Activated CD4-positive, alpha-beta T cell treated with anti-CD3 and anti-CD28 coated beads for 36 hours (primary cell): ENCODE data around the gene ADGRD1. TPM values are rescaled to one million over a fixed set of nuclear protein-coding genes. Genes with fewer than 3 reads are reported as not detected.
A peak's percentile ranks its signal among the peaks of the same experiment; 100 is the strongest.
"Not testable (repeated sequence)": the region's sequence is repeated elsewhere in the genome, so short reads cannot be mapped to it uniquely, and the experiment has no call there.

Source experiments
- ATAC-seq: fragments of 200-7000 bp; cut with Tn5 transposase; one replicate; pipeline ENCODE4 v1.10.0; 2021; ENCODE audit warnings: mild to moderate bottlenecking, moderate library complexity
- CTCF ChIA-PET: fragments of 350-600 bp; sonication (Branson Sonifier 250); formaldehyde crosslinking; loops from one replicate; lab custom pipeline; 2021; ENCODE audit warnings: antibody characterized with exemption; lab: Charles Lee
- POLR2A ChIA-PET: fragments of 350-600 bp; sonication (Branson Sonifier 250); formaldehyde crosslinking; loops from one replicate; lab custom pipeline; 2021; ENCODE audit warnings: antibody characterized with exemption, inconsistent platforms; lab: Charles Lee
- DNase-seq: peaks from one replicate; pipeline ENCODE4 v3.0.0-alpha.2; 2020
- H3K27ac Mint-ChIP-seq: one replicate; pipeline ENCODE4 v1.8.0; 2021; ENCODE audit warnings: mixed read lengths
- H3K27me3 Mint-ChIP-seq: one replicate; pipeline ENCODE4 v1.8.0; 2021; ENCODE audit warnings: mixed read lengths
- H3K36me3 Mint-ChIP-seq: one replicate; pipeline ENCODE4 v1.8.0; 2021; ENCODE audit warnings: low read depth, mixed read lengths
- H3K4me1 Mint-ChIP-seq: one replicate; pipeline ENCODE4 v1.8.0; 2021; ENCODE audit warnings: mixed read lengths
- H3K4me3 Mint-ChIP-seq: one replicate; pipeline ENCODE4 v1.8.0; 2021; ENCODE audit warnings: mild to moderate bottlenecking, moderate library complexity, mixed read lengths
- H3K9me3 Mint-ChIP-seq: one replicate; pipeline ENCODE4 v1.8.0; 2021; ENCODE audit warnings: low read depth, mixed read lengths
- intact Hi-C, 2 experiments: fragments of 100-400 bp; cut with DNase I in 1 of 2; cut with micrococcal nuclease in 1 of 2; formaldehyde crosslinking; loops; one replicate each; pipeline versions ENCODE4 v1.14.2 to v1.15.1; 2022 to 2024; cut with DNase I, micrococcal nuclease
- total RNA-seq, 2 experiments: library from RNA; stranded (reverse); gene quantifications; one replicate each; pipeline ENCODE4 v1.2.3, GENCODE V29; 2021

Gene ADGRD1
- total RNA-seq, 2 experiments from 2014 or later: 1.8 to 2.3 TPM

DNA sequence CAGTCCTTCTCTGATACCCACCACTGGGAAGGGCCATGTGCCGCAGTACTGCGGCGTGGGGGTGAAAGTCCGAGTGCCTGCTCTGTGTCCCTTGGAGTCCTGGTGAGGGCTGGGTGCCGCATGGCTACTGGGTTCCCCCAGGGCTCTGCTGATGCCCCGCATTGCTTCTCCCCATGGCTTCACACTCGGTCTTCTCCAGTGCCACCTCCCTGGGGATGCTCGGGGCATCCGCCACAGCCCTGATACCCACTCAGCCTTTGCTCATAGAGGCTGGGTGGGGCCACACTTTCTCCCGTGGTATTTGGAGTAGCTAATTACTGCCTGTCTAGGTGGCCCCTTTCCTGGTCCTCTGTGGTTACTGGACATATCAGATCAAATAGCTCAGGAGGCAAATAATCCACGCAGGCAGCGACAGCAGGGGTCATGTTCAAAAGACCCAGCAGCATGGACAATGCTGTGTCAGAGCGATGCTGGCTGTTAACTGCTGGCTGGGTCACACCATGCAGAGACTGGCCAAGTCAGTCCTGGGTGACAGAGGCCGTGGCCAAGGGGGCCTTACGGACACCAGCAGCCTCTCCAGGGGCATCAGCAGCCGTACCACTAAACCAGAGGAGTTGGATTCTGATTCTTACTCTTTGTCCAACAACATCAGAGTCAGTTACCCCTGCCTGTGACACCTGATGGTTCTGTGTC is 106.5 kb downstream of the ADGRD1 start:
- DNase-seq (no peak), ATAC-seq (no peak)
- peaks cover 23% of the 10 kb centered on the region for H3K27me3 Mint-ChIP-seq
- H3K9me3 Mint-ChIP-seq: no peaks in the 10 kb centered on the region
- no peaks in the 10 kb centered on the region for H3K4me1 Mint-ChIP-seq
- no peak overlapping the region for H3K27ac Mint-ChIP-seq
- ChIA-PET CTCF (no interaction called here), POLR2A (no interaction called here)
- H3K36me3 Mint-ChIP-seq: no peaks in the 10 kb centered on the region
- H3K4me3 Mint-ChIP-seq: no peak overlapping the region
- intact Hi-C loops: no loop called here

DNA sequence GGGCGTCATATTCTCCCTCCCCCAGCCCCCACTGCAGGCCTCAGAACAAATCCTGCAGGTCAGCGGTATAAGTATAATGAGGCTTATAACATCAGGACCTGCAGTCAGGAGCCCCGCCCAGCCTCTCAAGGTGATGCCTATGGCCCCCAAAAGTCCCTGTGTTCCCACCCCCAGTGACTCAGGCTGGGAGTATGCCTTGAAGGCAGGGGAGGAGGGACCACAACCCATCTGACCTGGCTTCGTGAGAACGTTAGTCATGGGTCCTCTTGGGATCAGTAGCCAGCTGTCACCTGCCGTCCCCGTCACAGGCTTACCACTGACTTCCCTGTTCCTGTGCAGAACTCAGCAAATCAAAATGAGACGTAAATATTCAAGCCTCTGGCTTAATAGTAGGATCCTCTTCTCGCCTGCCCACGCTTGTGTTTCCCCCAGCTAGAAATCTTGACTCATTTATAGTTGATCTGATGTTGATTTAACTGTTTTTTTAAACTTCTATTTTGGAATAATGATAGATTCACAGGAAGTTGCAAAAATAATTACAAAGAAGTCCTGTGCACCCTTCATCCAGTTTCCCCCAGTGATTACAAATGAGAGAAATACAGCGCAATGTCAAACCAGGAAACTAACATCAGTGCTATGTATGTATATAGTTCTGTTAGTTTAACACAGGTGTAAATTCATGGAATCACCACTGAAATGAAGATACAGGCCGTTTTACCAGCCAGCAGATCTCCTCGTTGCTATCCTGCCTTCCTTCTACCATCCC is 107.5 kb downstream of the ADGRD1 start:
- ATAC-seq (peak; percentile 33), DNase-seq (no peak)
- CTCF ChIA-PET: no interaction called here
- Mint-ChIP-seq H3K27ac (no peak overlapping the region), H3K36me3 (no peaks in the 10 kb centered on the region), H3K9me3 (no peaks in the 10 kb centered on the region), H3K4me3 (no peak overlapping the region), H3K27me3 (peaks cover 23% of the 10 kb centered on the region), H3K4me1 (no peaks in the 10 kb centered on the region)
- intact Hi-C loops: no loop called here
- POLR2A ChIA-PET: no interaction called here

DNA sequence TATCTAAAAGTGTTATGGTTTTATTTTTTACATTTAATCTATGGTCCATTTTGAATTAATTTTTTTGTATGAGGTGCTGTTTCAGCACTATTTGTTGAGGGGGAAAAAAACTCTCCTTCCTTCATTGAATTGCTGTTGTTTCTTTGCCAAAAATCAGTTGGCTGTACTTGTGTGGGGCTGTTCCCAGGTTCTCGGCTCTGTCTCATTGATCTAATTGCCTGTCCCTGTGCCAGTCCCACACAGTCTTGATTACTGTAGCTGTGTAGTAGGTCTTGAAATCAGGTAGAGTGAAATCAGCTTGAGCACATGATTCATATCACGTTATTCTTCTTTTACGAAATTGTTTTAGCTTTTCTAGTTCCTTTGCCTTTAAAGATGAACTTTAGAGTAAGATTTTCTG is 109.7 kb downstream of the ADGRD1 start:
- CTCF ChIA-PET: no interaction called here

DNA sequence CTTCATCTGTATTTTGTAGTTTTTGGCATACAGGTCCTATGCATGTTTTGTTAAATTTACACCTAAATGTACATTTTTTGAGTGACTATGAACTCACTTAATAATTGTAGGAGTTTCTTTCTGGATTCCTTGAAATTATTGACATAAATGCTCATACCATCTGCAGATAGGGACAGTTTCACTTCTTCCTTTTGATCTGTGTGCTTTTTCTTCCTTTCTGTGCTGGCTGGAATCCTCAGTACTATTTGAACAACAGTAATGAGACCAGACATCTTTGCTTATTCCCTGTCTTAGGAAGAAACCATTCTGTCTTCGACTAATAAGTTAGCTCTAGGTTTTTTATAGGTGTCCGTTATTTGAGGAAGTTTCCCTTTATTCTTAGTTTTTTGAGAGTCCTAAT is 110.3 kb downstream of the ADGRD1 start:
- Mint-ChIP-seq H3K27ac (no peak overlapping the region), H3K27me3 (peaks cover 18% of the 10 kb centered on the region), H3K4me1 (no peaks in the 10 kb centered on the region), H3K4me3 (no peak overlapping the region), H3K9me3 (no peaks in the 10 kb centered on the region), H3K36me3 (no peaks in the 10 kb centered on the region)
- CTCF ChIA-PET: no interaction called here
- DNase-seq (no peak), ATAC-seq (no peak)
- intact Hi-C loops: no loop called here
- POLR2A ChIA-PET: no interaction called here

More for the DNA sequence above, 109.7 kb downstream of the ADGRD1 start:
- no peaks in the 10 kb centered on the region for H3K4me1 Mint-ChIP-seq
- H3K4me3 Mint-ChIP-seq: no peak overlapping the region
- POLR2A ChIA-PET: no interaction called here
- peaks cover 18% of the 10 kb centered on the region for H3K27me3 Mint-ChIP-seq
- no peaks in the 10 kb centered on the region for H3K9me3 Mint-ChIP-seq
- DNase-seq (no peak), ATAC-seq (no peak)
- intact Hi-C loops: no loop called here
- H3K36me3 Mint-ChIP-seq: no peaks in the 10 kb centered on the region
- H3K27ac Mint-ChIP-seq: no peak overlapping the region

DNA sequence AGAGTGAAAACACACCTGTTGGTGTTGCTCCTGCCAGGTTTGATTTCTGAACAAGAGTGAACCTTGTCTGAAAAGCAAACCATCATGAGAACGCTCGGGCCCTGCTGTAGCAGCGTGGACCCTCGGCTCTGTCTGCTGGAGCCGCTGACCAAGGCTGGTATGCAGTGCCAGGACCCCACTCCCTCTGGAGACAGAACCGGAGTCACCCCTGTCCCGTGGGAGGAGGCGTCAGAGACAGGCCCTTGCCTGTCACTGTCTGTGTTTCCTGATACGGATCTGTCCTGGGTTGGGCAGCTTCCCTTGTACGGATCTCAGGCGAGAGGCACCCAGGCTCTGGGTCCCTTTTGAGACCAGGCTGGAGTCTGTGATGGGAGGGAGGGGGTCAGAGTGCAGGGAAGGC is 111.6 kb downstream of the ADGRD1 start:
- intact Hi-C loops: no loop called here
- H3K27me3 Mint-ChIP-seq: peaks cover 18% of the 10 kb centered on the region
- POLR2A ChIA-PET: no interaction called here
- no peaks in the 10 kb centered on the region for H3K4me1 Mint-ChIP-seq
- no peaks in the 10 kb centered on the region for H3K36me3 Mint-ChIP-seq
- ATAC-seq (no peak), DNase-seq (no peak)
- CTCF ChIA-PET: no interaction called here
- no peaks in the 10 kb centered on the region for H3K9me3 Mint-ChIP-seq
- no peak overlapping the region for H3K4me3 Mint-ChIP-seq
- H3K27ac Mint-ChIP-seq: no peak overlapping the region

DNA sequence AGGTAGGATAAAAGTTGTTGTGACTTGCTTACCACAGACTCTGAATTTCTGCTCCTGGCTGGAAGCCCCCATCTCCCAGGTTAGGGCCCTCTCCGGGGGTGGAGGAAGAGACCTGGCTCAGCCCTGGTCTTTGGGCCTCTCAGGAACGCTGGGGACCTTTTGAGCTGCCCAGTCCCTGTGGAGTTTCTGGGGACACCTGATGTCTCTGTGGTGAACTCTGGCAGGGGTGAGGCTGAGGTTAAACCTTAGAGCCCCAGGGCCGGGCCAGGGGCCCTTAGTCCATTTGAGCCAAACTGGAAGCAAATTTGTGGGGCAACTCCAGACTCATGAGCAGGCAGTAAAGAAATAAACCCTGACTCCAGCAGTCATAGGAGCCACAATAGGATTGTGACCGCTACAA is 112.1 kb downstream of the ADGRD1 start:
- Mint-ChIP-seq H3K36me3 (no peaks in the 10 kb centered on the region), H3K4me3 (no peak overlapping the region), H3K27ac (no peak overlapping the region), H3K4me1 (no peaks in the 10 kb centered on the region), H3K27me3 (peaks cover 16% of the 10 kb centered on the region), H3K9me3 (no peaks in the 10 kb centered on the region)
- DNase-seq: no peak
- intact Hi-C loops: no loop called here
- CTCF ChIA-PET: no interaction called here
- no peak for ATAC-seq
- POLR2A ChIA-PET: no interaction called here

DNA sequence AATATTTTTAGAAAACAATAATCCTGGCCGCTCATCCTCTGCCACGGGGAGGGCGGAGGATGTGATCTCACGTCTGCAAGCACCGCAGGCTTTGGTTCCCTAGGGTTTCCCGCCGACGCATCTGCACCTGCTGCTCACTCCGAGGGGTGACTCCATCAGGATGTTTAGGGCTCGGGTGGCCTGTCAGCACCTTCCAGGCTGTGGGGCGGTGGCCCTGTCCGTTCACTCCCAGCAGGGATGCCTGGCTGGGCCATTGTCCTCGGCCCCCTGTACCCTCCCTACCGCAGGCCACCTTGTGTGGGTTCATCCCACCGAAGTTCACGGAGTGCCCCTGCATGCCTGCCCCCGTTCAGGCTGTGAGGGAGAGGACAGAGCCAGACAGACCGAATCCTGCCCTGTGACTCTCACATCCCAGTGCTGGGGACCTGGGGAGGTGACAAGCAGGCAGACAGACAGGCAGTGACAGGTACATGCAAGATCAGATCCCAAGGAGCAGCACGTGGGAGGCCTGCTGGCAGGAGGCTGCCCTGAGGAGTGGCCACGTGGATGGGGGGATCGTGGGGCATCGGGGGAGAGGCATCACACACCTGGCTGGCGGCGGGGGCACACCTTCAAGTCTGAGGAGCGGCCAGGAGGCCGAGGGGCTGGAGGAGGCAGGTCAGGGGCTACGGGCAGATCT is 112.6 kb downstream of the ADGRD1 start:
- intact Hi-C loops: no loop called here
- no peaks in the 10 kb centered on the region for H3K9me3 Mint-ChIP-seq
- POLR2A ChIA-PET: no interaction called here
- ATAC-seq (no peak), DNase-seq (no peak)
- no peaks in the 10 kb centered on the region for H3K4me1 Mint-ChIP-seq
- peaks cover 14% of the 10 kb centered on the region for H3K27me3 Mint-ChIP-seq
- CTCF ChIA-PET: no interaction called here
- no peak overlapping the region for H3K4me3 Mint-ChIP-seq
- no peaks in the 10 kb centered on the region for H3K36me3 Mint-ChIP-seq
- H3K27ac Mint-ChIP-seq: no peak overlapping the region

DNA sequence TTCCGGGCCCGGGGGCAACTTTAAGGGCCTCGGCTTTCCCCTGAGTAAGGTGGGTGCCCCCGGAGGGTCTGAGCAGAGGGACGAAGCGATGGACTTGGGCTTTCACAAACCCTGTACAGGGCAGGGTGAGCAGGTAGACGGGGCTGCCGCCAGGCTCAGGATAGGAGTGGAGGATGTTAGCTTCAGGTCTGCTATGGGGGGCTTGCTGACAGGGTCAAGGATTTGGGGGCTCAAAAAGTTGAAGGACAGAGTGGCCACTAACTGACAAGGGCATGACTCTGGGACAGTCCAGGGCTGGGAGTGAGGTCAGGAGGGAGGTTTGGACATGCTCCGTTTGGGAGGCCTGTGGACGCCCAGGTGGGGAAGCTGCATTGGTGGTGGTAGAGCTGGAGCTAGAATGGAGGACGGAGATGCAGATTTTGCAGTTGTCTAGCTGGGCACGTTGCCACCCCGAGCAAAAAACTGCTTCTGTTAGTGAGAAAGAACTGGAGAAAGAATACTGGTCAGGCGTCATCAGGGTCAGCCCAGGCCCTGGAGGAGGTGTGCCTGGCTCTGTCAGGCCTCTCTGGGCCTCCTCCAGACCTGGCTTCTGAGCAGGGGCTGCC is 113.3 kb downstream of the ADGRD1 start:
- no peaks in the 10 kb centered on the region for H3K4me1 Mint-ChIP-seq
- H3K27ac Mint-ChIP-seq: no peak overlapping the region
- H3K4me3 Mint-ChIP-seq: no peak overlapping the region
- ChIA-PET CTCF (no interaction called here), POLR2A (no interaction called here)
- no peaks in the 10 kb centered on the region for H3K36me3 Mint-ChIP-seq
- DNase-seq (no peak), ATAC-seq (no peak)
- intact Hi-C loops: no loop called here
- peaks cover 9% of the 10 kb centered on the region for H3K27me3 Mint-ChIP-seq
- H3K9me3 Mint-ChIP-seq: no peaks in the 10 kb centered on the region

DNA sequence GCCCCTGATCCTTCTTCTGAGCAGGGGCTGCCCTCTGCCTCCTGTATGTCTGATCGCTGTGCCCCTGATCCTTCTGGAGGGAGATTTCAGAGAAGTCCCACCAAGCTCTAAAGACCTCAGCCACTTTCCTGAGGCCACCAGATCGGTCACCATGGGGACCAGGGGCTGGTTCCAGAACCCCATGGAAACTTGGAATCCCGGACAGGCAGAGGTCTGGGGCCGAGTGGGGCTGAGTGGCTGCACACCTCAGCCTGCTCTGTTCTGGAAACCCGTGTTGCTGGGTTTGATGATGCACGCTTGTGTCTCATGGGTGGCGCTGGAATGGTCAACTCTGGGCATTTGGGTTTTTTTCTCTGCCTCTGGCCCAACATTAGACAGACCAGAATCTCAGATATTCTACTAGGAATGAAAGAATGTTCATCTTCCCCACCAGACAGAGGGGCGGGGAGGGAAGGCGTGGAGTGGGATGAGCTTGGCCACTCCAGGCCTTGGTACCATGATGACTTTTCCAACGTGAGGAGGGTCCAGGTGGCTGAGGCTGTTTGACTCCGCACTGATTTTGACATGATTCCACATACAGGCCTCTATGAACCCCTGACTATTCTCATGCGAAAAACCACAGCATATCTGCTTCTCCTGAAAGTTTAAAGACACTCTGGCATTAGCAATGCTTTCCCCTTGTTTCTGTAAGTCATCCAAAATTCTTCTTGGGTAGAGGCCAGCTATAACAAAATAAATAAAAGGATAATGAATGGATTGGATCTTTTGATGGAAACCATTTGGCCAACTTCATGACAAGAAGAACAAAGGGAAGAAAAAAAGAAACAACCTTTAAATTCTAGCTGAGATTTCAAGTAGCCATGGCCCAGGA is 114.5 kb downstream of the ADGRD1 start:
- H3K36me3 Mint-ChIP-seq: no peaks in the 10 kb centered on the region
- no peak for ATAC-seq
- H3K9me3 Mint-ChIP-seq: no peaks in the 10 kb centered on the region
- CTCF ChIA-PET: no interaction called here
- no peaks in the 10 kb centered on the region for H3K4me1 Mint-ChIP-seq
- peaks cover 8% of the 10 kb centered on the region for H3K27me3 Mint-ChIP-seq
- no peak overlapping the region for H3K27ac Mint-ChIP-seq
- no peak for DNase-seq
- no peak overlapping the region for H3K4me3 Mint-ChIP-seq
- intact Hi-C loops: no loop called here
- POLR2A ChIA-PET: no interaction called here

DNA sequence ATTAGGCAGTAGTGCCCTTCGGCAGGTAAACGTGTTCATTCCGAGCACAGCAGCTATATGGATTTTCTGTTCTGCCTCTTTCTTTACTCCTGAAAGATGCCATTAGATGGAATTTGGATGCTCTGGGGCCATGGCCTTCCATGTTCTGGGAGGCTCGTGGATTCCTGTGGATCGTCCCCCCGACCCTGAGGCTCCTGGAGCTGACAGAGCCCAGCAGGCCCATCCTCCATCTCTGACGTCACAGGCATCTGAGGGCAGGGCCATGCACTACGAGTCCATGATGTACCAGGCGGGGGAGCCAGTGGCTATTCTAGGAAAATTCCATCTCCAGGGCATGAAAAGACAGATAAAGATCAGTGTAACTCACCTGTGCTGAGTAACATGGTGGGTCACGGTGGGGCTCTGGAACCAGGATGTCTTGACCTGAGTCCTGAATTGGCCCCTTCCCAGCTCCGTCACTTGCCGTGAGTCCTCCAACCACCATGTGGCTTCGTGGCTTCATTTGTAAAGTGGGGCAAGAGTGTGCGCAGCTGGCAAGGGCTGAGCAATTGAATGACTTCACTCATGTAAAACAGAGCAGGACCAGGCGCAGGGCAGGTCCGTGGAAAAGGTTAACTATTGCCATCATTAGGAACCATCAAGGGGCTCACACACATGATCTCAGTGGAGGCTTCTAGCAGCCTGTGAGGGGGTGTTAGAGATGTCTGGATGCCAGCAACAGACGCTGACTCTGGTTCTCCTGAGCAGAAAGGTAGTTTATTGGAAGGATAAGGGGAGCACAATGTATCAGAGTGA is 115.4 kb downstream of the ADGRD1 start:
- H3K4me3 Mint-ChIP-seq, ATAC-seq, H3K9me3 Mint-ChIP-seq, H3K4me1 Mint-ChIP-seq, H3K27ac Mint-ChIP-seq, H3K27me3 Mint-ChIP-seq, DNase-seq, CTCF ChIA-PET, intact Hi-C loops, POLR2A ChIA-PET, H3K36me3 Mint-ChIP-seq: not testable (repeated sequence)
